Mesothelial cell of epicardium (in vitro differentiated cells): ENCODE data around the gene MLPH. TPM values are rescaled to one million over a fixed set of nuclear protein-coding genes. Genes with fewer than 3 reads are reported as not detected.

Source experiments
- DNase-seq, 2 experiments: peaks; one replicate each; pipeline ENCODE4 v3.0.0; 2021; ENCODE audit warnings: low spot score in 2 of 2; ENCODE audit not compliant: unreplicated experiment in 2 of 2
- H3K27ac Mint-ChIP-seq: 2 replicates; pipeline ENCODE4 v1.8.0; 2021; ENCODE audit warnings: mixed read lengths
- H3K27me3 Mint-ChIP-seq: 2 replicates; pipeline ENCODE4 v1.8.0; 2021; ENCODE audit warnings: low read depth, mixed read lengths
- H3K36me3 Mint-ChIP-seq: 2 replicates; pipeline ENCODE4 v1.8.0; 2021; ENCODE audit warnings: mixed read lengths
- H3K4me1 Mint-ChIP-seq: 2 replicates; pipeline ENCODE4 v1.8.0; 2021; ENCODE audit warnings: mixed read lengths
- H3K4me3 Mint-ChIP-seq: 2 replicates; pipeline ENCODE4 v1.8.0; 2021; ENCODE audit warnings: mild to moderate bottlenecking, moderate library complexity, mixed read lengths
- H3K9me3 Mint-ChIP-seq: 2 replicates; pipeline ENCODE4 v1.8.0; 2021; ENCODE audit warnings: mixed read lengths
- total RNA-seq: library from RNA; stranded (reverse); gene quantifications from 3 replicates; pipeline ENCODE4 v1.2.1, GENCODE V29; 2021
- TF ChIP-seq, protein P1 (sequence below): fragments of 200-600 bp; sonication (generic); IDR thresholded peaks from one replicate; pipeline ENCODE4 v1.5.0; 2021; ENCODE audit warnings: antibody characterized with exemption; ENCODE audit not compliant: unreplicated experiment

The MLPH gene
- total RNA-seq, 1 donor from 2014 or later: 6.1 TPM

DNA sequence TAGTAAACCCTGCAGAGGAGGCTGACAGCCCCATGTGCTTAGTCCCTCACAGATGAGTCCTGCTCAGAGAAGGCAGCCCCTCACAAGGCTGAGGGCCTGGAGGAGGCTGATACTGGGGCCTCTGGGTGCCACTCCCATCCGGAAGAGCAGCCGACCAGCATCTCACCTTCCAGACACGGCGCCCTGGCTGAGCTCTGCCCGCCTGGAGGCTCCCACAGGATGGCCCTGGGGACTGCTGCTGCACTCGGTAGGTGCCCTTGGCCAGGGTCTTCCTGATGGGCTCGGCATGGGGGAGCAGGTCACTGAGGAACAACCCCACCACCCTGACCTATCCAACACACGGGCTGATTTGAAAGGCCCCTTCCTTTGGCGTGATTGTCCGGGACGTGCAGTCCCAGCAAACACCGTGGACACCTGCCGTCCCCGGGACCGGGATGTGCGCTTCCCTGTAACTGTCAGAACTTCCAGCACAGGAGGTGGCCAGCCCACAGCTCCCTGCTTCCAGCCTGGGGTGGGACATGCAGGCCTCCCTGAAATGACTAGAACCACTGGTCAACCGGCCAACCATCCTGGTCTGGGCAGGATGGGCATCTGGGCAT is 38.6 kb downstream of the MLPH start:
- DNase-seq: no peak
- Mint-ChIP-seq H3K4me3 (no peak overlapping the region), H3K27ac (no peak overlapping the region), H3K4me1 (peaks cover 2% of the 10 kb centered on the region), H3K27me3 (no peaks in the 10 kb centered on the region), H3K9me3 (no peaks in the 10 kb centered on the region), H3K36me3 (peaks cover 2% of the 10 kb centered on the region)
- TF ChIP-seq, protein P1, sequence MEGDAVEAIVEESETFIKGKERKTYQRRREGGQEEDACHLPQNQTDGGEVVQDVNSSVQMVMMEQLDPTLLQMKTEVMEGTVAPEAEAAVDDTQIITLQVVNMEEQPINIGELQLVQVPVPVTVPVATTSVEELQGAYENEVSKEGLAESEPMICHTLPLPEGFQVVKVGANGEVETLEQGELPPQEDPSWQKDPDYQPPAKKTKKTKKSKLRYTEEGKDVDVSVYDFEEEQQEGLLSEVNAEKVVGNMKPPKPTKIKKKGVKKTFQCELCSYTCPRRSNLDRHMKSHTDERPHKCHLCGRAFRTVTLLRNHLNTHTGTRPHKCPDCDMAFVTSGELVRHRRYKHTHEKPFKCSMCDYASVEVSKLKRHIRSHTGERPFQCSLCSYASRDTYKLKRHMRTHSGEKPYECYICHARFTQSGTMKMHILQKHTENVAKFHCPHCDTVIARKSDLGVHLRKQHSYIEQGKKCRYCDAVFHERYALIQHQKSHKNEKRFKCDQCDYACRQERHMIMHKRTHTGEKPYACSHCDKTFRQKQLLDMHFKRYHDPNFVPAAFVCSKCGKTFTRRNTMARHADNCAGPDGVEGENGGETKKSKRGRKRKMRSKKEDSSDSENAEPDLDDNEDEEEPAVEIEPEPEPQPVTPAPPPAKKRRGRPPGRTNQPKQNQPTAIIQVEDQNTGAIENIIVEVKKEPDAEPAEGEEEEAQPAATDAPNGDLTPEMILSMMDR: no peak

GRCh38 chr2:237527233-237527632 is 40.2 kb downstream of the MLPH start:
- H3K9me3 Mint-ChIP-seq: no peaks in the 10 kb centered on the region
- H3K4me3 Mint-ChIP-seq: no peak overlapping the region
- H3K27me3 Mint-ChIP-seq: no peaks in the 10 kb centered on the region
- TF ChIP-seq, protein P1: no peak
- H3K27ac Mint-ChIP-seq: no peak overlapping the region
- H3K4me1 Mint-ChIP-seq: peaks cover 12% of the 10 kb centered on the region
- H3K36me3 Mint-ChIP-seq: peaks cover 2% of the 10 kb centered on the region
- DNase-seq: no peak

- H3K27ac Mint-ChIP-seq: no peak overlapping the region
- H3K36me3 Mint-ChIP-seq: peaks cover 2% of the 10 kb centered on the region
- no peak overlapping the region for H3K4me3 Mint-ChIP-seq
- DNase-seq: no peak
- no peaks in the 10 kb centered on the region for H3K9me3 Mint-ChIP-seq
- H3K4me1 Mint-ChIP-seq: peaks cover 16% of the 10 kb centered on the region
- TF ChIP-seq, protein P1: no peak
- no peaks in the 10 kb centered on the region for H3K27me3 Mint-ChIP-seq
These were observed 40.7 kb downstream of the MLPH start for GRCh38 chr2:237527766-237528165.

DNA sequence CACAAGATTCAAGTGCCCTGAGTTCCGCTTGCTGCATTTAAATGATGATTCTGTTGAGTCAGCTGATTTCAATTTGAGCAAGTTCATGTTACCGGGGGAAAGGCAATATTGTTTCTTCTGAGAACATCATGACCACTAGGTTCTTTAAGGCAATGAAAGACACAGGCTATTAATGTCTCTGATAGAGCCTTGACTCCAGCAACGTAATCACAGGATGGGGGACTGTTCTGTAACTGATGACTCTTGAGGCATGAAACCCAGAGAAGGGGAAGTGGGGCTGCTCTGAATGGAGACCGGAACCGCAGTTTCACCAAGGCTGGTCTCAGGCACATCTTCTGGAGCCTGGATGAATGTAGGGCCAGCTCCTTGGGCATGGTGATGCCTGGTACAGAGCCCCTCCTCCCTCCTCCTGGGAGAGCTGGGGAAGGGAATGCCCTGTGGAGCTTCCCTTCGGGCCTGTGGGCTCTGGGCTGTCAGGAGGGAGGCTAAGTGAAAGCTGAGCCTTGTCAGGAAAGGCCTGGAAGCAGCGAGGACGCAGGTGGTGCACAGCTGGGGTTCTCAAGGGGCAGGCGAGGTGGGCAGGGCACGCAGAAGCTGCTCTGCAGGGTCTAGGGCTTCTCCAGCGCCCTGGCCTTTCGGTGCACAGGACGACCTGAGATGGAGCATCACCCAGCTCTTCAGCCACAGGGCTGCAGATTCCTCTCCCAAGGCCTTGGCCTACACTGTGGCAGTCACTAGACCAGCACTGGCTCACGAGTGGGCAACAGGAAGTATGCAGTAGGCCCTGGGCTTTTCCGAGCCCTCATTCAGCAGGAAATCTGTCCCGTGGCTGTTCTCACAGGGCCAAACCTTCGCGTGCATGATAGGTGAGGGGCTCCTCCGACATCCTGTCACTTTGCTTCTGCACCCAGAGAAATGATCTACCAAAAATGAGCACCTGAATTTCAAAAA is 42.7 kb downstream of the MLPH start:
- H3K9me3 Mint-ChIP-seq: no peaks in the 10 kb centered on the region
- DNase-seq: no peak
- no peak overlapping the region for H3K27ac Mint-ChIP-seq
- H3K4me1 Mint-ChIP-seq: peaks cover 17% of the 10 kb centered on the region
- no peak overlapping the region for H3K4me3 Mint-ChIP-seq
- TF ChIP-seq, protein P1: no peak
- H3K36me3 Mint-ChIP-seq: peaks cover 2% of the 10 kb centered on the region
- no peaks in the 10 kb centered on the region for H3K27me3 Mint-ChIP-seq

DNA sequence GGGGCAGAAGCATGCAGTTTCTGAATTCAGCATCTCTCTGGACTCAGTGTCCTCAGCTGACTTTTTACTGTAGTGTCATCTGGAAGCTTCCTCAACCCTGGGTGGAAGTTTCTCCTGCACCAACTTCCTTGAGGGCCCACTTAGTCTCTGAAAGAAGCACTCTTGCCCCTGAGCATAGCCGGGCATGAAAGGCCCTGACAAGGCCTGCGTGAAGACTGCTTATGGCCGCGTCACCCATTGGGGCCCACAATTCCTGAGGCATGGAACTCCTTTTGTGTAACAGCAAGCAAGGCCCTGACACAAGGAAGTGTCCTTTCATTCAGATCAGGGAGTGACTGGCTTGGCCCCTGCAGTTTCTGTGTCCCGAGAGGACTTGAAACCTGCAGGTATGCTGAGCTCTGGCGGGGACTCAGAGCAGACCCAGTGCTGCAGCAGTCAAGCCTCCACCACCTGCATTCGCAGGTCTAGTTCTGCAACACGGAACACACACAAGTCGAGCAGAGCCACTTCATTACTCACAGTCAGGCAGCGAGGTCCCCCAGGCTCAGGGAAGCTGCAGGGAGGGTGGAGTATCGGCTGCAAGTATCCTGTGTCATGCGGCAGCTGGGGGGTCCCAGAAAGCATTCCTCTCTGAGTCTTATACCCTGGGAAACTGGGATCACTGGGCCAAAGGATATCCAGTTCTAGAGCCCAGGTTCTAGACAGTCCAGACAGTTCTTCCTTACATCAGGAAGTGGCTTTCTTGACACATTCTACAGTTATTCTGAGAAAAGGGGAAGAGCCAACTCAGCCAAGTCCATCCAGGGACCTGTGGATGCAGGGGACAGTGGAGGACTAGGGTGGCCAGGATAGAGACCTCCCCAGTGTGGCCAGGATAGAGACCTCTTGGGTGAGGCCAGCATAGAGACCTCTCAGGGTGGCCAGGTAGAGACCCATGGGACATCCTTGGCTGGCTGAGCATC is 43.7 kb downstream of the MLPH start:
- Mint-ChIP-seq H3K27me3 (no peaks in the 10 kb centered on the region), H3K27ac (no peak overlapping the region), H3K36me3 (peaks cover 2% of the 10 kb centered on the region), H3K4me3 (no peak overlapping the region), H3K4me1 (peaks cover 17% of the 10 kb centered on the region), H3K9me3 (no peaks in the 10 kb centered on the region)
- DNase-seq: no peak
- TF ChIP-seq, protein P1: no peak
